GM21529 (cell line): ENCODE measurements around the gene GRIN2D.
"Not testable (repeated sequence)": the region's sequence is repeated elsewhere in the genome, so short reads cannot be mapped to it uniquely, and the experiment has no call there.

Experiments
- ATAC-seq: cut with Tn5 transposase; IDR thresholded peaks from one replicate; pipeline ENCODE4 v1.9.1; 2021; ENCODE audit not compliant: unreplicated experiment

The GRIN2D gene

GRCh38 chr19:48371367-48371766 is 22.1 kb upstream of the GRIN2D start:
- ATAC-seq: no peak

GRCh38 chr19:48371771-48372170 is 21.7 kb upstream of the GRIN2D start:
- ATAC-seq: not testable (repeated sequence)

GRCh38 chr19:48372904-48373303 is 20.6 kb upstream of the GRIN2D start:
- ATAC-seq: no peak

GRCh38 chr19:48373567-48373966 is 19.9 kb upstream of the GRIN2D start:
- ATAC-seq: no peak

GRCh38 chr19:48378194-48378570 is 15.3 kb upstream of the GRIN2D start:
- no peak for ATAC-seq

GRCh38 chr19:48379058-48379457 is 14.4 kb upstream of the GRIN2D start:
- no peak for ATAC-seq

- no peak for ATAC-seq
Measured at GRCh38 chr19:48381178-48381950, 12.1 kb upstream of the GRIN2D start.

- ATAC-seq: no peak
Measured at GRCh38 chr19:48382286-48382685, 11.2 kb upstream of the GRIN2D start.

GRCh38 chr19:48385461-48386087 is 7.9 kb upstream of the GRIN2D start:
- no peak for ATAC-seq

GRCh38 chr19:48386981-48387380 is 6.5 kb upstream of the GRIN2D start:
- ATAC-seq: no peak

- peak; percentile 57 for ATAC-seq
Measured at GRCh38 chr19:48390188-48391099, 3.0 kb upstream of the GRIN2D start.

- ATAC-seq: peak; percentile 82
Measured at GRCh38 chr19:48391100-48392005, 2.1 kb upstream of the GRIN2D start, which contains the start of gene KDELR1. Gene KDELR1, minus strand, starts transcription at chr19:48391551. Its CDS starts 193 bp downstream, at chr19:48391358.

- ATAC-seq: not testable (repeated sequence)
Measured at GRCh38 chr19:48392006-48392344, 1.5 kb upstream of the GRIN2D start.

- ATAC-seq: no peak
Measured at GRCh38 chr19:48392860-48393558, 459 bp upstream of the GRIN2D start.

GRCh38 chr19:48394331-48395169 is 1.1 kb downstream of the GRIN2D start:
- ATAC-seq: no peak

- no peak for ATAC-seq
Measured at GRCh38 chr19:48395170-48395455, 1.6 kb downstream of the GRIN2D start.

GRCh38 chr19:48395499-48395898 is 2.0 kb downstream of the GRIN2D start:
- no peak for ATAC-seq

GRCh38 chr19:48396016-48396823 is 2.8 kb downstream of the GRIN2D start:
- no peak for ATAC-seq

GRCh38 chr19:48396824-48397176 is 3.3 kb downstream of the GRIN2D start:
- no peak for ATAC-seq
